Chondrocyte (in vitro differentiated cells): ENCODE measurements around the gene ATG4D. TPM values are rescaled to one million over a fixed set of nuclear protein-coding genes. Genes with fewer than 3 reads are reported as not detected.

ENCODE experiments used
- DNase-seq: peaks from one replicate; pipeline ENCODE4 v3.0.0; 2021; ENCODE audit warnings: mixed read lengths, low spot score
- H3K27ac Mint-ChIP-seq: one replicate; pipeline ENCODE4 v1.8.0; 2021; ENCODE audit warnings: mild to moderate bottlenecking, moderate library complexity, mixed read lengths; ENCODE audit not compliant: unreplicated experiment
- H3K27me3 Mint-ChIP-seq: 2 replicates; pipeline ENCODE4 v1.8.0; 2021; ENCODE audit warnings: low read depth, mixed read lengths
- H3K36me3 Mint-ChIP-seq: 2 replicates; pipeline ENCODE4 v1.8.0; 2021; ENCODE audit warnings: low read depth, mixed read lengths
- H3K4me1 Mint-ChIP-seq: 2 replicates; pipeline ENCODE4 v1.8.0; 2021; ENCODE audit warnings: low read depth, mild to moderate bottlenecking, mixed read lengths
- H3K4me3 Mint-ChIP-seq: one replicate; pipeline ENCODE4 v1.8.0; 2021; ENCODE audit warnings: mild to moderate bottlenecking, moderate library complexity, mixed read lengths; ENCODE audit not compliant: unreplicated experiment
- H3K9me3 Mint-ChIP-seq: 2 replicates; pipeline ENCODE4 v1.8.0; 2021; ENCODE audit warnings: low read depth, mixed read lengths
- total RNA-seq: library from RNA; stranded (reverse); gene quantifications from 3 replicates; pipeline ENCODE4 v1.2.1, GENCODE V29; 2021
- TF ChIP-seq, protein P1 (sequence below): fragments of 200-600 bp; sonication (generic); IDR thresholded peaks from 2 replicates; pipeline ENCODE4 v1.5.0; 2021; ENCODE audit warnings: antibody characterized with exemption, mild to moderate bottlenecking, moderate library complexity

The ATG4D gene
- total RNA-seq, 1 donor from 2014 or later: 23.2 TPM

DNA sequence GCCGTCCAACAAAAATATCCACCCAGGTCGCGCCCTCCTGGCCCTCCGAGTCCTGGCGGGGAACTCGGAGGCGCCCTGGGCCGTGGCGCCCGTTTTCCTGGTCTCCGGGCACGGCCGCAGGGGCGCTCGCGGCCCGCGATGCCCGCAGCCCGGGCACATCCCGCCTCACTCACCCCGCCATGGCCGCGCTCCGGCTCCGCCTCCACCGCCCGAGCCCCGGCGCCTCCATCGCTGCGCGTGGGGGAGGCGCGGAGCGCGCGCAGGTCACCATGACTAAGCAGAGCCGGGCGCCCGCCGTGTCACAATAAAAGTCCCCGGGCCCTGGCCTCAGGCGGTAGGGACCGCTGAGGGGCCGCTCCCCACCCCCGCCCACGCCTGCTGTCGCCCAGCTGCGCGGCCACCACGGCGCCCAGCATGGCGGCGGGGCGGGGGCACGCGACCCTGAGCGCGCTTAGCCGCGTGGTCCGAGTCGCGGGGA is 41.1 kb upstream of the ATG4D start:
- H3K27me3 Mint-ChIP-seq: no peaks in the 10 kb centered on the region
- H3K4me3 Mint-ChIP-seq: peak overlapping the region; percentile 80
- H3K27ac Mint-ChIP-seq: peak overlapping the region; percentile 81
- H3K36me3 Mint-ChIP-seq: peaks cover 12% of the 10 kb centered on the region
- DNase-seq: peak; percentile 96
- TF ChIP-seq, protein P1, sequence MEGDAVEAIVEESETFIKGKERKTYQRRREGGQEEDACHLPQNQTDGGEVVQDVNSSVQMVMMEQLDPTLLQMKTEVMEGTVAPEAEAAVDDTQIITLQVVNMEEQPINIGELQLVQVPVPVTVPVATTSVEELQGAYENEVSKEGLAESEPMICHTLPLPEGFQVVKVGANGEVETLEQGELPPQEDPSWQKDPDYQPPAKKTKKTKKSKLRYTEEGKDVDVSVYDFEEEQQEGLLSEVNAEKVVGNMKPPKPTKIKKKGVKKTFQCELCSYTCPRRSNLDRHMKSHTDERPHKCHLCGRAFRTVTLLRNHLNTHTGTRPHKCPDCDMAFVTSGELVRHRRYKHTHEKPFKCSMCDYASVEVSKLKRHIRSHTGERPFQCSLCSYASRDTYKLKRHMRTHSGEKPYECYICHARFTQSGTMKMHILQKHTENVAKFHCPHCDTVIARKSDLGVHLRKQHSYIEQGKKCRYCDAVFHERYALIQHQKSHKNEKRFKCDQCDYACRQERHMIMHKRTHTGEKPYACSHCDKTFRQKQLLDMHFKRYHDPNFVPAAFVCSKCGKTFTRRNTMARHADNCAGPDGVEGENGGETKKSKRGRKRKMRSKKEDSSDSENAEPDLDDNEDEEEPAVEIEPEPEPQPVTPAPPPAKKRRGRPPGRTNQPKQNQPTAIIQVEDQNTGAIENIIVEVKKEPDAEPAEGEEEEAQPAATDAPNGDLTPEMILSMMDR: peak; percentile 51
- peaks cover 28% of the 10 kb centered on the region for H3K4me1 Mint-ChIP-seq
- no peaks in the 10 kb centered on the region for H3K9me3 Mint-ChIP-seq

DNA sequence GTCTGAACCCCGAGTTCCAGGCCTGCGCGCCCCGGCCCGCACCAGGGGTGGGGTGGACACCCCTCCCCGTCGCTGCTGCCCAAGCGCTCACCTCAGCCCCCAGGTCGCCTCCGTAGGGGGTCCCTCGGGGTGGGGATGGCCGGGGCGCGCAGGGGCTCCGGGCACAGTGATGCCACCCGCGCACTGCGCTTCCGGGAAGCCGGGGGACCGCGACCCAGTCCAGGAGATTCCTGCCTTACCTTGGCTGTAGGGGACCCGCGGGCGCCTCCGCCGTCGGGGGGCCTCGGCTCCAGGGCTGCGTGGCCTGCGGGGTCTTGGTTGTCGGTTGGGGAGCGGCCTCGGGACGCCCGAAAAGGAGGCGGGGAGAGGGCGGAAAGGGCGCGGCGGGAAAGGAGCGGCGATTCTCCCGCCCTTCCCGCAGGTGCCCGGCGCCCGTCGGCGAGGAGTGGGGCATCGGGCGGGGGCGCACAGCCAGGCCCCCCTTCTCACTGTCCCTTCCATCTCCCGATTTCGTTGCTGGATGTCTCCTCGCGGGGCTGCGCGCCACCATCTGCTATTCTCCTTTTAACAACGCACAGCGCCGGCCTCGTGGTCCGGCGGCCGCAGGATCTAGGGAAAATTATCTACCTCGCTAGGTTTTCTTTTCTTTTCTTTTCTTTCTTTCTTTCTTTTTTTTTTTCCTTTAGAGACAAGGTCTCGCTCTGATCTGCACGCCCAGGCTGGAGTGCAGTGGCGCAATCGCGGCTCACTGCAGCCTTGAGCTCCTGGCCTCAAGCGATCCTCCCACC is 40.5 kb upstream of the ATG4D start, which contains the start of gene KEAP1:
KEAP1 (minus strand) TSS at position 355 of the 788 bp plus-strand sequence. CDS start 3,323 bp downstream, outside the sequence.
- DNase-seq: no peak
- Mint-ChIP-seq H3K36me3 (peaks cover 12% of the 10 kb centered on the region), H3K4me3 (peak within 1 kb of the TSS; percentile 80), H3K27ac (peak within 1 kb of the TSS; percentile 81), H3K9me3 (no peaks in the 10 kb centered on the region), H3K4me1 (peaks cover 28% of the 10 kb centered on the region), H3K27me3 (no peaks in the 10 kb centered on the region)
- TF ChIP-seq, protein P1: peak; percentile 24

DNA sequence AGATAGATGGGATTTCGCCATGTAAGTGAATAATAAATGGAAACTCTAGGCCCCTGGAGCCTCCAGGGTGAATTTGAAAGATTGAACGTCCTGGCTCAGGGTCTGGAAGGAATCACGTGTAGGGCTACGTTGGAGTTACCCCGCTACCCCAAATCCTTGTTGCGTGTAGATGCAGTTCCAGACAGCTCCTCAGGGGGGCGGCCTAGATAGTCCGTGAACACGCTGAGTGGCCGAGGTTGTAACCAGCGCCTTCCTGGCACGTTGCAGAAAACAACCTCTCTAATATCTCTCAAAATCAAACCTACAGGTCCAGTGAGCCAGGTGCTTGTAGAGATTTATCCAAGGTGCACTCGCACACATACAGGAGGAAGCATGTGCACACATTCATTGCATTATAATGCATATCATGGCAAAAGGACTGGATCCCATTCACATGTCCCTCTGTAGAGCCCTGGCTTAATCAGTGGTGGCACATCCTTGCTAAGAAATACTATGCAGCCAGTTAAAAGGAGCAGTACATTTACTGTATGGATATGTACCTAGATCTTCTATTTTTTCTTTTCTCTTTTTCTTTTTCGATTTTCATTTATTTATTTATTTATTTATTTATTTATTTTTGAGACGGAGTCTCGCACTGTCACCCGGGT is 38.0 kb upstream of the ATG4D start:
- TF ChIP-seq, protein P1: peak; percentile 84
- Mint-ChIP-seq H3K27me3 (no peaks in the 10 kb centered on the region), H3K4me3 (no peak overlapping the region), H3K36me3 (no peaks in the 10 kb centered on the region), H3K4me1 (peaks cover 21% of the 10 kb centered on the region), H3K27ac (no peak overlapping the region), H3K9me3 (no peaks in the 10 kb centered on the region)
- no peak for DNase-seq

DNA sequence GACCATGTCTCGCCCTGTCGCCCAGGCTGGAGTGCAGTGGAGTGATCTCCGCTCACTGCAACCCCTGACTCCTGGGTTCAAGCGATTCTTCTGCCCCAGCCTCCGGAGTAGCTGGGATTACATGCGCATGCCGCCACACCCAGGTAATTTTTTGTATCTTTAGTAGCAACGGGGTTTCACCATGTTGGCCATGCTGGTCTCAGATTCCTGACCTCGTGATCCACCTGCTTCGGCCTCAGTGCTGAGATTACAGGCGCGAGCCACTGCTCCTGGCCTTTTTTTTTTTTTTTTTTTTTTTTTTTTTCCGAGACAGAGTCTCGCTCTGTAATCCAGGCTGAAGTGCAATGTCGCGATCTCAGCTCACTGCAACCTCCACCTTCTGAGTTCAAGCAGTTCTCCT is 35.7 kb upstream of the ATG4D start:
- Mint-ChIP-seq H3K36me3 (no peaks in the 10 kb centered on the region), H3K4me1 (peaks cover 10% of the 10 kb centered on the region), H3K27ac (no peak overlapping the region), H3K4me3 (no peak overlapping the region), H3K27me3 (no peaks in the 10 kb centered on the region), H3K9me3 (no peaks in the 10 kb centered on the region)
- TF ChIP-seq, protein P1: no peak
- DNase-seq: no peak

DNA sequence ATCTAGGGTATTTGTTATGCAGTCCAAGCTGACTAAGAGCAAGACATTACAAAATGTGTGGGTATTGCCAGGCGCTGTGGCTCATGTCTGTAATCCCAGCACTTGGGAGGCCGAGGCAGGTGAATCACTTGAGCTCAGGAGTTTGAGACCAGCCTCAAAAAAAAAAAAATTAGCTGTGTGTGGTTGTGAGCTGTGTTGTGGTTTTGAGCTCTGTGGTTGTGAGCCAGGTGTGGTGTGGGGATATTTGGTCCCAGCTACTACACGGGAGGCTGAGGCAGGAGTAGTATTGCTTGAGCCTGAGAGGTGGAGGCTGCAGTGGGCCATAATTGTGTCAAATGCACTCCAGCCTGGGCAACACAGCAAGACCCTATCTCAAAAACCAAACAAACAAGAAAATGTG is 35.0 kb upstream of the ATG4D start:
- Mint-ChIP-seq H3K36me3 (no peaks in the 10 kb centered on the region), H3K4me3 (no peak overlapping the region), H3K4me1 (peaks cover 7% of the 10 kb centered on the region), H3K9me3 (no peaks in the 10 kb centered on the region), H3K27ac (no peak overlapping the region), H3K27me3 (no peaks in the 10 kb centered on the region)
- no peak for DNase-seq
- TF ChIP-seq, protein P1: no peak
